COR-L47 (cell line): ENCODE results near the gene CPEB2.
"Not testable (repeated sequence)": the region's sequence is repeated elsewhere in the genome, so short reads cannot be mapped to it uniquely, and the experiment has no call there.

ENCODE experiments used
- DNase-seq: peaks from one replicate; lab custom pipeline; 2025; lab: John Stamatoyannopoulos, UW

Gene CPEB2

GRCh38 chr4:15043922-15044321, 41.6 kb downstream of the CPEB2 start:
- DNase-seq = no peak

- no peak for DNase-seq
Measured at GRCh38 chr4:15054541-15054940, 52.3 kb downstream of the CPEB2 start.

GRCh38 chr4:15060213-15060612, 57.9 kb downstream of the CPEB2 start:
- no peak for DNase-seq

- no peak for DNase-seq
Measured at GRCh38 chr4:15063341-15063740, 61.1 kb downstream of the CPEB2 start.

GRCh38 chr4:15065516-15065915, 63.2 kb downstream of the CPEB2 start:
- no peak for DNase-seq

GRCh38 chr4:15066140-15066539, 63.9 kb downstream of the CPEB2 start:
- DNase-seq = no peak

GRCh38 chr4:15068298-15068697, 66.0 kb downstream of the CPEB2 start:
- DNase-seq = no peak

- DNase-seq = no peak
Measured at GRCh38 chr4:15075875-15076274, 73.6 kb downstream of the CPEB2 start.

- no peak for DNase-seq
Measured at GRCh38 chr4:15077969-15078368, 75.7 kb downstream of the CPEB2 start.

GRCh38 chr4:15078682-15079642, 76.7 kb downstream of the CPEB2 start:
- no peak for DNase-seq

- DNase-seq = no peak
Measured at GRCh38 chr4:15084780-15085179, 82.5 kb downstream of the CPEB2 start.

- not testable (repeated sequence) for DNase-seq
Measured at GRCh38 chr4:15085762-15086161, 83.5 kb downstream of the CPEB2 start.

GRCh38 chr4:15086259-15086658, 84.0 kb downstream of the CPEB2 start:
- not testable (repeated sequence) for DNase-seq

- DNase-seq = no peak
Measured at GRCh38 chr4:15088394-15089035, 86.2 kb downstream of the CPEB2 start.

- no peak for DNase-seq
Measured at GRCh38 chr4:15089979-15090378, 87.7 kb downstream of the CPEB2 start.

- no peak for DNase-seq
Measured at GRCh38 chr4:15100380-15100779, 98.1 kb downstream of the CPEB2 start.

GRCh38 chr4:15100994-15101695, 98.9 kb downstream of the CPEB2 start:
- no peak for DNase-seq

- no peak for DNase-seq
Measured at GRCh38 chr4:15104825-15105224, 102.5 kb downstream of the CPEB2 start.

- DNase-seq = no peak
Measured at GRCh38 chr4:15106399-15106798, 104.1 kb downstream of the CPEB2 start.

GRCh38 chr4:15109600-15109999, 107.3 kb downstream of the CPEB2 start:
- DNase-seq = no peak

- DNase-seq = no peak
Measured at GRCh38 chr4:15110120-15110571, 107.9 kb downstream of the CPEB2 start.

GRCh38 chr4:15116509-15117079, 114.3 kb downstream of the CPEB2 start:
- no peak for DNase-seq
